ENCODE data around the gene MSTO1.

DNA sequence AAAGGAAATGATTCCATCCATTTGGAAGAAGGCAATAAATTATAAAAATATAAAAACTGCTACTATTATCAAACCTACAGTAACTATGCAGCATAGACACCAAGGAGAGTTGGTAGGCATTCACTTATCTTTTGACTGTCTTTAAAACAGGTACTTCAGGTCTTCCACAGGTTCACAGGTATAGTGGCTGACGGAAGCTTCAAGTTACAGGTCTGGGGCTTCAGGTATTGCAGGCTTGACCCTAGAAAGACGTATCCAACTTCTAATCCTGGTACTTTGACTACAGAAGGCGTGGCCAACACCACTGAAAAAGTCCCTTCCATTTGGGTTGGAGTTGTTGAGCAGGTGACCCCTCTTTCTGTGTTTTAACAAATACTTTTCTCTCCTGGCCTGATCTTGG is 42.9 kb downstream of the MSTO1 start:
- TF ChIP-seq, protein P1, sequence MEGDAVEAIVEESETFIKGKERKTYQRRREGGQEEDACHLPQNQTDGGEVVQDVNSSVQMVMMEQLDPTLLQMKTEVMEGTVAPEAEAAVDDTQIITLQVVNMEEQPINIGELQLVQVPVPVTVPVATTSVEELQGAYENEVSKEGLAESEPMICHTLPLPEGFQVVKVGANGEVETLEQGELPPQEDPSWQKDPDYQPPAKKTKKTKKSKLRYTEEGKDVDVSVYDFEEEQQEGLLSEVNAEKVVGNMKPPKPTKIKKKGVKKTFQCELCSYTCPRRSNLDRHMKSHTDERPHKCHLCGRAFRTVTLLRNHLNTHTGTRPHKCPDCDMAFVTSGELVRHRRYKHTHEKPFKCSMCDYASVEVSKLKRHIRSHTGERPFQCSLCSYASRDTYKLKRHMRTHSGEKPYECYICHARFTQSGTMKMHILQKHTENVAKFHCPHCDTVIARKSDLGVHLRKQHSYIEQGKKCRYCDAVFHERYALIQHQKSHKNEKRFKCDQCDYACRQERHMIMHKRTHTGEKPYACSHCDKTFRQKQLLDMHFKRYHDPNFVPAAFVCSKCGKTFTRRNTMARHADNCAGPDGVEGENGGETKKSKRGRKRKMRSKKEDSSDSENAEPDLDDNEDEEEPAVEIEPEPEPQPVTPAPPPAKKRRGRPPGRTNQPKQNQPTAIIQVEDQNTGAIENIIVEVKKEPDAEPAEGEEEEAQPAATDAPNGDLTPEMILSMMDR (IDR thresholded peaks at IDR 0.05; ENCODE audit: insufficient read depth, low read length): no peak
- no peak for TF ChIP-seq POLR2AphosphoS5 (IDR thresholded peaks at IDR 0.05; ENCODE audit: low read depth)

Data from HL-60 (cell line).